GM23338 (cell line): Measurements from ENCODE around the gene KRTAP5-10. TPM values are rescaled to one million over a fixed set of nuclear protein-coding genes. Genes with fewer than 3 reads are reported as not detected.

Experiments used
- ATAC-seq: fragments of 200-7000 bp; cut with Tn5 transposase; 3 replicates; pipeline ENCODE4 v1.9.1; 2020
- DNase-seq: peaks from one replicate; pipeline ENCODE4 v3.0.0-alpha.2; 2015; ENCODE audit warnings: low spot score
- H2AFZ ChIP-seq: fragments of 200-600 bp; sonication (generic); 2 replicates; pipeline ENCODE4 v1.8.0; 2016; ENCODE audit warnings: antibody characterized with exemption, mild to moderate bottlenecking, moderate library complexity
- H3F3A ChIP-seq: fragments of 200-600 bp; sonication (generic); replicated peaks from 2 replicates; pipeline ENCODE4 v1.8.0; 2017; ENCODE audit warnings: antibody characterized with exemption, mixed run types, low read depth
- H3K27ac ChIP-seq: fragments of 200-600 bp; sonication (generic); 2 replicates; pipeline ENCODE4 v1.6.1; 2016; ENCODE audit warnings: low read depth
- H3K27me3 ChIP-seq: fragments of 200-600 bp; sonication (generic); 2 replicates; pipeline ENCODE4 v1.8.0; 2016; ENCODE audit warnings: mild to moderate bottlenecking, mixed run types, moderate library complexity; ENCODE audit not compliant: insufficient read depth
- H3K36me3 ChIP-seq: fragments of 200-600 bp; sonication (generic); 2 replicates; pipeline ENCODE4 v1.8.0; 2016; ENCODE audit warnings: mild to moderate bottlenecking; ENCODE audit not compliant: insufficient read depth
- H3K4me1 ChIP-seq: fragments of 200-600 bp; sonication (generic); 2 replicates; pipeline ENCODE4 v1.8.0; 2016; ENCODE audit warnings: mild to moderate bottlenecking, moderate library complexity; ENCODE audit not compliant: insufficient read depth
- H3K4me2 ChIP-seq: fragments of 200-600 bp; sonication (generic); 2 replicates; pipeline ENCODE4 v1.7.1; 2017; ENCODE audit warnings: mixed run types
- H3K4me3 ChIP-seq: fragments of 200-600 bp; sonication (generic); 2 replicates; pipeline ENCODE4 v1.6.1; 2016; ENCODE audit warnings: mixed run types
- H3K79me2 ChIP-seq: fragments of 200-600 bp; sonication (generic); replicated peaks from 2 replicates; pipeline ENCODE4 v1.8.0; 2017; ENCODE audit warnings: mild to moderate bottlenecking; ENCODE audit not compliant: insufficient read depth
- H3K9me2 ChIP-seq: fragments of 200-600 bp; sonication (generic); 2 replicates; pipeline ENCODE4 v1.8.0; 2017; ENCODE audit not compliant: insufficient read depth
- H4K20me1 ChIP-seq: fragments of 200-600 bp; sonication (generic); replicated peaks from 2 replicates; pipeline ENCODE4 v1.8.0; 2017; ENCODE audit warnings: mild to moderate bottlenecking; ENCODE audit not compliant: insufficient read depth
- H3K27ac Mint-ChIP-seq: 2 replicates; pipeline ENCODE4 v1.8.0; 2020; ENCODE audit warnings: inconsistent platforms, mild to moderate bottlenecking, moderate library complexity, mixed read lengths
- H3K27me3 Mint-ChIP-seq: 3 replicates; pipeline ENCODE4 v1.8.0; 2022; ENCODE audit warnings: low read depth, mild to moderate bottlenecking, moderate library complexity, mixed read lengths, inconsistent platforms; ENCODE audit not compliant: insufficient read depth, poor library complexity
- H3K36me3 Mint-ChIP-seq: 3 replicates; pipeline ENCODE4 v1.8.0; 2021; ENCODE audit warnings: low read depth, mild to moderate bottlenecking, inconsistent platforms, moderate library complexity, mixed read lengths
- H3K4me1 Mint-ChIP-seq: 3 replicates; pipeline ENCODE4 v1.8.0; 2020; ENCODE audit warnings: mild to moderate bottlenecking, inconsistent platforms, mixed read lengths
- H3K4me3 Mint-ChIP-seq: 3 replicates; pipeline ENCODE4 v1.8.0; 2021; ENCODE audit warnings: moderate library complexity, mild to moderate bottlenecking, inconsistent platforms, mixed read lengths
- H3K9me3 Mint-ChIP-seq: 3 replicates; pipeline ENCODE4 v1.8.0; 2020; ENCODE audit warnings: moderate library complexity, mild to moderate bottlenecking, inconsistent platforms, mixed read lengths
- CREB1 ChIP-seq: fragments of 250-450 bp; sonication (Bioruptor Pico); IDR thresholded peaks from 2 replicates; pipeline ENCODE4 v1.5.0; 2020; ENCODE audit warnings: low read depth, mild to moderate bottlenecking, moderate library complexity
- CTCF ChIP-seq, 2 experiments: fragments of 200-600 bp in 1 of 2; sonication (generic) in 1 of 2; conservative IDR thresholded peaks; 2 replicates each; pipeline versions ENCODE4 v1.5.1 to v1.6.1; 2016 to 2017; ENCODE audit warnings: antibody characterized with exemption in 2 of 2, low read depth in 2 of 2, mild to moderate bottlenecking in 2 of 2, moderate library complexity in 1 of 2
- ETS1 ChIP-seq: IDR thresholded peaks from 2 replicates; pipeline ENCODE4 v1.6.1; 2016; ENCODE audit warnings: antibody characterized with exemption
- EZH2 ChIP-seq: fragments of 200-600 bp; sonication (generic); IDR thresholded peaks from one replicate; pipeline ENCODE4 v1.8.0; 2017; ENCODE audit warnings: antibody characterized with exemption, mild to moderate bottlenecking, low read depth; ENCODE audit not compliant: unreplicated experiment
- EZH2phosphoT487 ChIP-seq: fragments of 200-600 bp; sonication (generic); IDR thresholded peaks from one replicate; pipeline ENCODE4 v1.8.1; 2018; ENCODE audit warnings: antibody characterized with exemption; ENCODE audit not compliant: unreplicated experiment
- JUNB ChIP-seq: IDR thresholded peaks from one replicate; pipeline ENCODE4 v1.6.1; 2016; ENCODE audit warnings: antibody characterized with exemption; ENCODE audit not compliant: unreplicated experiment
- NANOG ChIP-seq: IDR thresholded peaks from 2 replicates; pipeline ENCODE4 v1.6.1; 2016; ENCODE audit warnings: antibody characterized with exemption, borderline replicate concordance
- POLR2AphosphoS5 ChIP-seq: IDR thresholded peaks from 2 replicates; pipeline ENCODE4 v1.6.1; 2016; ENCODE audit warnings: antibody characterized with exemption, low read depth
- STAT1 ChIP-seq: IDR thresholded peaks from one replicate; pipeline ENCODE4 v1.6.1; 2016; ENCODE audit warnings: antibody characterized with exemption; ENCODE audit not compliant: unreplicated experiment
- ZNF114 ChIP-seq: fragments of 250-450 bp; sonication (Bioruptor Pico); IDR thresholded peaks from 2 replicates; pipeline ENCODE4 v1.5.0; 2020; ENCODE audit warnings: mild to moderate bottlenecking, moderate library complexity
- ZNF331 ChIP-seq: fragments of 250-450 bp; sonication (Bioruptor Pico); IDR thresholded peaks from 2 replicates; pipeline ENCODE4 v1.5.0; 2020; ENCODE audit warnings: low read depth, mild to moderate bottlenecking, moderate library complexity
- ZNF462 ChIP-seq: fragments of 250-450 bp; sonication (Bioruptor Pico); IDR thresholded peaks from 2 replicates; pipeline ENCODE4 v1.5.0; 2020; ENCODE audit warnings: mild to moderate bottlenecking, moderate library complexity
- polyA plus RNA-seq: library from polyadenylated mRNA; unstranded; fragments of >200 nt; fragmentation: Nextera tagmentation; extraction: Ambion mirVana; gene quantifications from 2 replicates; pipeline ENCODE4 v1.2.1, GENCODE V29; 2016
- total RNA-seq: library from RNA; depleted of rRNA; stranded (reverse); fragments of >200 nt; shearing (Covaris generic); gene quantifications from 2 replicates; pipeline ENCODE4 v1.2.3, GENCODE V29; 2014
- TF ChIP-seq, protein P1 (sequence below): IDR thresholded peaks from one replicate; pipeline ENCODE4 v1.6.1; 2018; ENCODE audit warnings: antibody characterized with exemption; ENCODE audit not compliant: unreplicated experiment

The KRTAP5-10 gene
- total and polyA plus RNA-seq, 2 experiments from 2014 or later = not detected

DNA sequence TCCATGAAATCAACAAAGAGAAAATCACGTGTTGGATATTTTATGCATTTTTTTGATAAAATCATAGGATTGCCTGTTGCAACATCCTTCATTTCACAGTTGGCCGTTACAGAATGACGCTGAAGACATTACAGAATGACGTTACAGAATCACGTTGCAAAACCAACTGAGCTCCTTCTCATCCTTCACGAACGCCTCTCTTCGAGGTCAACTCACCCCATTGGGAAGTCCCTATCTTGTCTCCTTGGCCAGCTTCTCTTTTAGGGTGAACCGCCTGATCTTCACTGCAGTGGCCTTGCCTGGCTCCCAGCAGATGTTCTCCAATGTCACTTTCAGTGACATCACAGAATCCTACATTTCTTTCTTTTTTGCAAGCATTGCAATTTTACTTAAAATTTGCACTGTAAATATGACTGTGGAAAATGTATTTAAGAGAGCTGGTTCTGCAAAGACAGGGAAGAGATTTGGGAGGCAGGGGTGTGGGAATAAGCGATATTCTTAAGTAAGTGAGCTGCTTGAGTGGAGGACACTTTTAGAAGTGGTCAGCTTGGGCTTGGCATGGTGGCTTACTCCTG, 33.2 kb upstream of the KRTAP5-10 start:
- H2AFZ ChIP-seq = no peak overlapping the region
- no peaks in the 10 kb centered on the region for H3K79me2 ChIP-seq
- no peak overlapping the region for H3K27ac Mint-ChIP-seq
- H3F3A ChIP-seq = no peaks in the 10 kb centered on the region
- no peaks in the 10 kb centered on the region for H3K4me1 ChIP-seq
- H3K4me1 Mint-ChIP-seq = no peaks in the 10 kb centered on the region
- no peaks in the 10 kb centered on the region for H3K36me3 ChIP-seq
- H3K4me3 Mint-ChIP-seq = no peak overlapping the region
- H3K4me3 ChIP-seq = no peak overlapping the region
- H3K27ac ChIP-seq = no peak overlapping the region
- H3K27me3 ChIP-seq = no peaks in the 10 kb centered on the region
- ATAC-seq = no peak
- H3K9me3 Mint-ChIP-seq = no peaks in the 10 kb centered on the region
- H3K4me2 ChIP-seq = no peak overlapping the region
- no peaks in the 10 kb centered on the region for H3K9me2 ChIP-seq
- H3K27me3 Mint-ChIP-seq = peaks cover 2% of the 10 kb centered on the region
- no peak for DNase-seq
- H4K20me1 ChIP-seq = no peaks in the 10 kb centered on the region; the same call in 1 of the 2 replicates
- no peaks in the 10 kb centered on the region for H3K36me3 Mint-ChIP-seq
- no peak for TF ChIP-seq STAT1
- no peak for TF ChIP-seq ZNF331 (CRISPR knock-in tag)
- TF ChIP-seq POLR2AphosphoS5 = no peak
- TF ChIP-seq EZH2phosphoT487 = no peak
- TF ChIP-seq ZNF114 (CRISPR knock-in tag) = no peak
- TF ChIP-seq, protein P1, sequence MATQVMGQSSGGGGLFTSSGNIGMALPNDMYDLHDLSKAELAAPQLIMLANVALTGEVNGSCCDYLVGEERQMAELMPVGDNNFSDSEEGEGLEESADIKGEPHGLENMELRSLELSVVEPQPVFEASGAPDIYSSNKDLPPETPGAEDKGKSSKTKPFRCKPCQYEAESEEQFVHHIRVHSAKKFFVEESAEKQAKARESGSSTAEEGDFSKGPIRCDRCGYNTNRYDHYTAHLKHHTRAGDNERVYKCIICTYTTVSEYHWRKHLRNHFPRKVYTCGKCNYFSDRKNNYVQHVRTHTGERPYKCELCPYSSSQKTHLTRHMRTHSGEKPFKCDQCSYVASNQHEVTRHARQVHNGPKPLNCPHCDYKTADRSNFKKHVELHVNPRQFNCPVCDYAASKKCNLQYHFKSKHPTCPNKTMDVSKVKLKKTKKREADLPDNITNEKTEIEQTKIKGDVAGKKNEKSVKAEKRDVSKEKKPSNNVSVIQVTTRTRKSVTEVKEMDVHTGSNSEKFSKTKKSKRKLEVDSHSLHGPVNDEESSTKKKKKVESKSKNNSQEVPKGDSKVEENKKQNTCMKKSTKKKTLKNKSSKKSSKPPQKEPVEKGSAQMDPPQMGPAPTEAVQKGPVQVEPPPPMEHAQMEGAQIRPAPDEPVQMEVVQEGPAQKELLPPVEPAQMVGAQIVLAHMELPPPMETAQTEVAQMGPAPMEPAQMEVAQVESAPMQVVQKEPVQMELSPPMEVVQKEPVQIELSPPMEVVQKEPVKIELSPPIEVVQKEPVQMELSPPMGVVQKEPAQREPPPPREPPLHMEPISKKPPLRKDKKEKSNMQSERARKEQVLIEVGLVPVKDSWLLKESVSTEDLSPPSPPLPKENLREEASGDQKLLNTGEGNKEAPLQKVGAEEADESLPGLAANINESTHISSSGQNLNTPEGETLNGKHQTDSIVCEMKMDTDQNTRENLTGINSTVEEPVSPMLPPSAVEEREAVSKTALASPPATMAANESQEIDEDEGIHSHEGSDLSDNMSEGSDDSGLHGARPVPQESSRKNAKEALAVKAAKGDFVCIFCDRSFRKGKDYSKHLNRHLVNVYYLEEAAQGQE = no peak
- no peak for TF ChIP-seq CTCF (conservative IDR thresholded peaks at IDR 0.05; ENCODE audit: low read depth in 2 of 2)
- no peak for TF ChIP-seq ETS1
- TF ChIP-seq JUNB = no peak
- TF ChIP-seq NANOG = no peak
- TF ChIP-seq CREB1 (CRISPR knock-in tag) = no peak
- no peak for TF ChIP-seq EZH2
- TF ChIP-seq ZNF462 (CRISPR knock-in tag) = no peak
